OCI-LY1 (cell line): ENCODE results near the gene C4B.
"Not testable (repeated sequence)": the region's sequence is repeated elsewhere in the genome, so short reads cannot be mapped to it uniquely, and the experiment has no call there.

Experiments
- H2AFZ ChIP-seq: fragments of 200-600 bp; sonication (generic), shearing (Covaris generic); 2 replicates; pipeline ENCODE4 v1.6.0; 2014; ENCODE audit warnings: antibody characterized with exemption, mild to moderate bottlenecking, low read length
- H3F3A ChIP-seq: fragments of 200-600 bp; sonication (generic), shearing (Covaris generic); 2 replicates; pipeline ENCODE4 v1.6.0; 2014; ENCODE audit warnings: mild to moderate bottlenecking, antibody characterized with exemption, low read length, moderate library complexity; ENCODE audit not compliant: insufficient read depth
- H3K27ac ChIP-seq: fragments of 200-600 bp; sonication (generic); 2 replicates; pipeline ENCODE4 v1.5.1; 2014; ENCODE audit warnings: low read length, mixed run types, mild to moderate bottlenecking, low read depth; ENCODE audit not compliant: poor library complexity, severe bottlenecking
- H3K27me3 ChIP-seq: fragments of 200-600 bp; sonication (generic); 2 replicates; pipeline ENCODE4 v1.6.0; 2014; ENCODE audit warnings: antibody characterized with exemption, mild to moderate bottlenecking, low read length, moderate library complexity; ENCODE audit not compliant: insufficient read depth
- H3K36me3 ChIP-seq: fragments of 200-600 bp; sonication (generic); 2 replicates; pipeline ENCODE4 v1.6.1; 2014; ENCODE audit warnings: mild to moderate bottlenecking, antibody characterized with exemption, low read length, moderate library complexity, mixed read lengths; ENCODE audit not compliant: insufficient read depth
- H3K4me1 ChIP-seq: fragments of 200-600 bp; sonication (generic); 2 replicates; pipeline ENCODE4 v1.5.1; 2014; ENCODE audit warnings: mild to moderate bottlenecking, low read length, moderate library complexity; ENCODE audit not compliant: insufficient read depth, severe bottlenecking
- H3K4me2 ChIP-seq: fragments of 200-600 bp; sonication (generic), shearing (Covaris generic); 2 replicates; pipeline ENCODE4 v1.6.1; 2014; ENCODE audit warnings: low read length
- H3K4me3 ChIP-seq: fragments of 200-600 bp; sonication (generic); 2 replicates; pipeline ENCODE4 v1.5.1; 2014; ENCODE audit warnings: low read length, low read depth, mild to moderate bottlenecking, mixed read lengths; ENCODE audit not compliant: poor library complexity, severe bottlenecking
- H3K79me2 ChIP-seq: fragments of 200-600 bp; shearing (Covaris generic); 2 replicates; pipeline ENCODE4 v1.6.1; 2016; ENCODE audit warnings: mixed run types, low read length, mixed read lengths; ENCODE audit not compliant: insufficient read depth
- H3K9ac ChIP-seq: fragments of 200-600 bp; sonication (generic), shearing (Covaris generic); 2 replicates; pipeline ENCODE4 v1.6.1; 2014; ENCODE audit warnings: mild to moderate bottlenecking, low read length, mixed read lengths
- H3K9me2 ChIP-seq: fragments of 200-600 bp; sonication (generic), shearing (Covaris generic); 2 replicates; pipeline ENCODE4 v1.6.1; 2014; ENCODE audit warnings: low read depth, mild to moderate bottlenecking, low read length, mixed read lengths
- H3K9me3 ChIP-seq: fragments of 200-600 bp; shearing (Covaris generic); 2 replicates; pipeline ENCODE4 v1.6.1; 2014; ENCODE audit warnings: low read length, mixed read lengths
- H4K20me1 ChIP-seq: fragments of 200-600 bp; sonication (generic), shearing (Covaris generic); 2 replicates; pipeline ENCODE4 v1.6.0; 2016; ENCODE audit warnings: mild to moderate bottlenecking, low read length; ENCODE audit not compliant: insufficient read depth
- CTCF ChIP-seq: fragments of 200-600 bp; sonication (generic), shearing (Covaris generic); IDR thresholded peaks from 2 replicates; pipeline ENCODE4 v1.5.1; 2017; ENCODE audit warnings: mild to moderate bottlenecking, antibody characterized with exemption, low read length, moderate library complexity, mixed read lengths
- EZH2 ChIP-seq: fragments of 200-600 bp; sonication (generic), shearing (Covaris generic); IDR thresholded peaks from 2 replicates; pipeline ENCODE4 v1.8.0; 2017; ENCODE audit warnings: borderline replicate concordance, mixed run types, mild to moderate bottlenecking, antibody characterized with exemption, low read length, moderate library complexity, mixed read lengths

The C4B gene

GRCh38 chr6:32047855-32048766 lies 33.5 kb downstream of the C4B start:
- Histone ChIP-seq H3K9me2 (no peaks in the 10 kb centered on the region), H4K20me1 (no peaks in the 10 kb centered on the region), H3K4me3 (no peak overlapping the region), H3K27me3 (no peaks in the 10 kb centered on the region; the same call in 1 of the 2 replicates), H3K9ac (no peak overlapping the region), H3K27ac (no peak overlapping the region), H2AFZ (no peak overlapping the region), H3K9me3 (no peaks in the 10 kb centered on the region), H3K36me3 (no peaks in the 10 kb centered on the region), H3K79me2 (no peaks in the 10 kb centered on the region), H3F3A (no peaks in the 10 kb centered on the region), H3K4me2 (no peak overlapping the region), H3K4me1 (no peaks in the 10 kb centered on the region)
- TF ChIP-seq CTCF (peak; percentile 68), EZH2 (no peak)

- H3K4me1 ChIP-seq, H3K9me2 ChIP-seq, H3K4me3 ChIP-seq, H3K9ac ChIP-seq, H3K79me2 ChIP-seq, H2AFZ ChIP-seq, H3F3A ChIP-seq, H3K27ac ChIP-seq, H4K20me1 ChIP-seq, H3K4me2 ChIP-seq, H3K36me3 ChIP-seq, H3K27me3 ChIP-seq, H3K9me3 ChIP-seq: not testable (repeated sequence)
These were observed 34.6 kb downstream of the C4B start for GRCh38 chr6:32049149-32049548.

GRCh38 chr6:32049736-32050135 lies 35.1 kb downstream of the C4B start:
- not testable (repeated sequence) for H3K4me2 ChIP-seq, H3K79me2 ChIP-seq, H3K36me3 ChIP-seq, H3K9ac ChIP-seq, H3K9me2 ChIP-seq, H3F3A ChIP-seq, H4K20me1 ChIP-seq, H2AFZ ChIP-seq, H3K4me1 ChIP-seq, H3K9me3 ChIP-seq, H3K27ac ChIP-seq, H3K27me3 ChIP-seq, H3K4me3 ChIP-seq

GRCh38 chr6:32050562-32050961 lies 36.0 kb downstream of the C4B start:
- H3K27ac ChIP-seq, result no peak overlapping the region
- H4K20me1 ChIP-seq, result no peaks in the 10 kb centered on the region
- no peaks in the 10 kb centered on the region for H3K4me1 ChIP-seq
- H3K36me3 ChIP-seq, result no peaks in the 10 kb centered on the region
- no peak for TF ChIP-seq EZH2
- TF ChIP-seq CTCF, result no peak
- H3K9me3 ChIP-seq, result no peaks in the 10 kb centered on the region
- H3K9ac ChIP-seq, result no peak overlapping the region
- H3K4me2 ChIP-seq, result no peak overlapping the region
- no peak overlapping the region for H3K4me3 ChIP-seq
- no peaks in the 10 kb centered on the region for H3K9me2 ChIP-seq
- H3F3A ChIP-seq, result no peaks in the 10 kb centered on the region
- no peak overlapping the region for H2AFZ ChIP-seq
- no peaks in the 10 kb centered on the region; the same call in 1 of the 2 replicates for H3K27me3 ChIP-seq
- H3K79me2 ChIP-seq, result no peaks in the 10 kb centered on the region

- H3K4me1 ChIP-seq, H3K79me2 ChIP-seq, H3K4me3 ChIP-seq, H2AFZ ChIP-seq, H3K27me3 ChIP-seq, H3K9me2 ChIP-seq, H3K4me2 ChIP-seq, H3K27ac ChIP-seq, H3K9me3 ChIP-seq, H3K36me3 ChIP-seq, H3F3A ChIP-seq, H3K9ac ChIP-seq, H4K20me1 ChIP-seq: not testable (repeated sequence)
These were observed 38.0 kb downstream of the C4B start for GRCh38 chr6:32052626-32053025.

- H3K4me2 ChIP-seq, H3K36me3 ChIP-seq, H3F3A ChIP-seq, H2AFZ ChIP-seq, H3K27me3 ChIP-seq, H3K27ac ChIP-seq, H4K20me1 ChIP-seq, H3K79me2 ChIP-seq, H3K9ac ChIP-seq, H3K9me3 ChIP-seq, H3K4me1 ChIP-seq, H3K4me3 ChIP-seq, H3K9me2 ChIP-seq: not testable (repeated sequence)
These were observed 38.7 kb downstream of the C4B start for GRCh38 chr6:32053314-32053713.
